ENCODE data around the gene CCR4.
A peak's percentile ranks its signal among the peaks of the same experiment; 100 is the strongest.
"Not testable (repeated sequence)": the region's sequence is repeated elsewhere in the genome, so short reads cannot be mapped to it uniquely, and the experiment has no call there.

Gene CCR4

DNA sequence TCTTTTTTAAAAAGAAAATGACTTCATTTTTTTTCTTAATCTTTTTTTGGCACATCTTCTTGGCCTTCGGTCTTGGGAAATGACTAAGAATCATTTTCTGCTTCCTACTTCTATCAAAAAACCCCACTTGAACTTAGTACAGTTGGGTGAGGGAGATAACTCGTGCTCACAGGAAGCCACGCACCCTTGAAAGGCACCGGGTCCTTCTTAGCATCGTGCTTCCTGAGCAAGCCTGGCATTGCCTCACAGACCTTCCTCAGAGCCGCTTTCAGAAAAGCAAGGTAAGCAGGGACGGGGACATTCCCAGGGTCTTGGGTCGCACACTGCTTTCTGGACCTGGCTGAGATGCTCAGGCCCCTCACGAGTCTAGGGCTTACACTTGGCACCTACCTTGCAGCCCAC, at the start of gene CCR4:
CCR4 (plus strand) TSS at position 235 of the 402 bp plus-strand sequence. CDS start 1,779 bp downstream, outside the sequence.
- DNase-seq (ENCODE audit: low read depth, low spot score), result no peak

DNA sequence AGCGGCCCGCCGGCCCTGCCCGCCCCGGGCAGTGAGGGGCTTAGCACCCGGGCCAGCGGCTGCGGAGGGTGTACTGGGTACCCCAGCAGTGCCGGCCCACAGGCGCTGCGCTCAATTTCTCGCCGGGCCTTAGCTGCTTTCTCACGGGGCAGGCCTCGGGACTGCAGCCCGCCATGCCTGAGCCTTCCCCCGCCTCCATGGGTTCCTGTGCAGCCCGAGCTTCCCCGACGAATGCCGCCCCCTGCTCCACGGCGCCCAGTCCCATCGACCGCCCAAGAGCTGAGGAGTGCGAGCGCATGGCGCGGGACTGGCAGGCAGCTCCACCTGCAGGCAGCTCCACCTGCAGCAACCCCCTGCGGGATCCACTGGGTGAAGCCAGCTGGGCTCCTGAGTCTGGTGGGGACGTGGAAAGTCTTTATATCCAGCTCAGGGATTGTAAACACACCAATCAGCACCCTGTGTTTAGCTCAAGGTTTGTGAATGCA, 48.5 kb upstream of the CCR4 start:
- DNase-seq (ENCODE audit: low read depth, low spot score), result not testable (repeated sequence)

- no peak for DNase-seq (ENCODE audit: low read depth, low spot score)
These were observed 47.5 kb upstream of the CCR4 start for GRCh38 chr3:32903953-32904352.

DNA sequence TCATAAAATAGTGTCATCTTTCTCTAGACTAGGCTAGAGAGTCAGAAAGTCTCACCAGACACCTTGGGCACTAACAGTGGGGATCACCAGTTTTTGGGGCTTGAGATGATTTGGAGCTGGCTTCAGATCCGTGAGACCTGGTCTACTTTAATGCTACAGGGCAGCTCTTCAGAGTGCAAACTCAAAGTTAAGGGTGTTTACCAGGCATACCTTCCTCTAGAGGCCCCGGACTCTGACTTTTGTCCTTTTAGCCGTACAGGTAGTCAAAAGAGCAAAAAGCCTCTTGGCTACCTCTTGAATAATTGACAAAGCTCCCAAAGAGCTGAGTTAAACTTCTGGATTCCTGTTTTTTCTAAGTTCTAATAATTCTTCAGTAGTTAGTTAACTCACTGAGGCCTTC, 41.4 kb upstream of the CCR4 start:
- DNase-seq (ENCODE audit: low read depth, low spot score), result no peak

DNA sequence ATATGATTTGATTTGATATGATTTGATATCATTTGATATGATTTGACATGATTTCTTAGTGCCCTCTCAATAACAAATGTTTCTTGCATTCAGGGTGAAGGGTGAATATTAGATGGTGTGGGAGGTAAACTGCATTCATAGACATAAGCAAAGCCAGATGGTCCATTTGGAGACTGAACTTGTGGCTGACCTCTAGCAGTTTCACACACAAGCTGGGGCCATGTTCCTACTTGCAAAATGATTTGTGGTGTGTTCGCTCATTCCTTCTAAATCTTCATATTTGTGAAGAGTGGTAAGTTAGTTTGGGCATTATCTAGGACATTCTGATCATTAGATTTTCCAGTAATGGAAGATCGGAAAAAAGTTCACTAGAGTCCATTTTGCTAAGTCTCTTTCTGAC, 40.5 kb upstream of the CCR4 start:
- no peak for DNase-seq (ENCODE audit: low read depth, low spot score)

DNA sequence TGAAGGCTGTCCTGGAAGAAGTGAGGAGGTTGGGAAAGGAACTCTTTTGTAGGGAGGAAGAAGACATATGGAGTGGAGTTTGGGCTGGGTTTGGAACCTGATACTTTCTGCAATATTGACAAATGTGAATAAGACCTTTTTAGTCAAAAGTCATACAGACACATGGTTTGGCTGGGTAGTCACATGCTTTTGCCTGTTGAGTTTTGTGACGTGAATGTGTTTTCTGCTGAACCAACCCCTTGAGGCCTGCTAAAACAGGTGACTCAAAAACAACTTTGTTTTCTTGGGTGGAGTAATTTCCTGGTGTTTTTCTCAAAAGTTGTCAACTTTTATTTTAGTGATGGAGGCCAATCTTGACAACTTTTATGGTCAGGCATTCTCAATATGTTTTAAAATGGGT, 39.4 kb upstream of the CCR4 start:
- DNase-seq (ENCODE audit: low read depth, low spot score), result no peak

- DNase-seq (ENCODE audit: low read depth, low spot score), result no peak
These were observed 37.5 kb upstream of the CCR4 start for GRCh38 chr3:32913790-32914446.

- no peak for DNase-seq (ENCODE audit: low read depth, low spot score)
These were observed 31.5 kb upstream of the CCR4 start for GRCh38 chr3:32919920-32920319.

- no peak for DNase-seq (ENCODE audit: low read depth, low spot score)
These were observed 29.4 kb upstream of the CCR4 start for GRCh38 chr3:32922078-32922477.

DNA sequence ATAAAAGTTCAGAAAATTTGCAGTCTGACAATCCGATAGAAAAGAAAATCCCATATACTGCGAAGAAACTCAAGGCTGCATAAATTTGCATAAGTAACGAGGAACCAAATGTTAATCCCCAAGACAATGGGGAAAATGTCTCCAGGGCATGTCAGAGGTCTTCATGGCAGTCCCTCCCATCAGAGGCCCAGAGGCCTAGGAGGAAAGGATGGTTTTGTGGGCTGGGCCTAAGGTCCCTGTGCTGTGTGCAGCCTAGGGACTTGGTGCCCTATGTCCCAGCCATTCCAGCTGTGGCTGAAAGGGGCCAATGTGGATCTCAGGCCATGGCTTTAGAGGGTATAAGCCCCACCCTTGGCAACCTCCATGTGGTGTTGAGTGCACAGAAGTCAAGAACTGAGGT, 21.3 kb upstream of the CCR4 start:
- no peak for DNase-seq (ENCODE audit: low read depth, low spot score)

GRCh38 chr3:32931273-32931672, 20.2 kb upstream of the CCR4 start:
- DNase-seq (ENCODE audit: low read depth, low spot score), result not testable (repeated sequence)

GRCh38 chr3:32934150-32934742, 17.2 kb upstream of the CCR4 start:
- DNase-seq (ENCODE audit: low read depth, low spot score), result no peak

DNA sequence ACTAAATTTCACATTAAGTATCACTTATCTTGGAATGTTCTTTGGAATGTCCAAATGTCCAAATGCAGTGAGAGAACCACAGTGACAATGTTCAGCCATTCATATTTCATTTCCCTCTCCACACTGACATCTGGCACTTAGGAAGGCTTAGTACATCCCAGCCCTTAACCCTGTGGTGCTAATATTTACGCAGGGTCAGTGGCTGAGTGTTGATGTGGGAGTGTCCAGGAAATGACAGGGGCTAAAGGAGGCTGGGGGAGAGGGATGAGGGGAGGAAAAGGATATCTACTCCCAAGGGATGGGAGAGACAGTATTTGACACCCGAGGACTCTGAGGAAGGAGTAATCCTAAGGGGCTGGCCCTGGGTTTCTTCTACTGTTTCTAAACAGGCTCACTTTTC, 14.1 kb upstream of the CCR4 start:
- no peak for DNase-seq (ENCODE audit: low read depth, low spot score)

DNA sequence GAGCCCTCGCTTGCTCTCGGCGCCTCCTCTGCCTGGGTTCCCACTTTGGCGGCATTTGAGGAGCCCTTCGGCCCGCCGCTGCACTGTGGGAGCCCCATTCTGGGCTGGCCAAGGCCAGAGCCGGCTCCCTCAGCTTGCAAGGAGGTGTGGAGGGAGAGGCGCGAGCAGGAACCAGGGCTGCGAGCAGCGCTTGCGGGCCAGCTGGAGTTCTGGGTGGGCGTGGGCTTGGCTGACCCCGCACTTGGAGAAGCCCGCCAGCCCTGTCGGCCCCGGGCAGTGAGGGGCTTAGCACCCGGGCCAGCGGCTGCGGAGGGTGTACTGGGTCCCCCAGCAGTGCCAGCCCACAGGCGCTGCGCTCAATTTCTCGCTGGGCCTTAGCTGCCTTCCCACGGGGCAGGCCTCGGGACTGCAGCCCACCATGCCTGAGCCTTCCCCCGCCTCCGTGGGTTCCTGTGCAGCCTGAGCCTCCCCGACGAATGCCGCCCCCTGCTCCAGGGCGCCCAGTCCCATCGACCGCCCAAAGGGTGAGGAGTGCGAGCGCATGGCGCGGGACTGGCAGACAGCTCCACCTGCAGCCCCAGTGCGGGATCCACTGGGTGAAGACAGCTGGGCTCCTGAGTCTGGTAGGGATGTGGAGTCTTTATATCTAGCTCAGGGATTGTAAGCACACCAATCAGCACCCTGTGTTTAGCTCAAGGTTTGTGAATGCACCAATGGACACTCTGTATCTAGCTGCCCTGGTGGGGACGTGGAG, 11.7 kb upstream of the CCR4 start:
- not testable (repeated sequence) for DNase-seq (ENCODE audit: low read depth, low spot score)

DNA sequence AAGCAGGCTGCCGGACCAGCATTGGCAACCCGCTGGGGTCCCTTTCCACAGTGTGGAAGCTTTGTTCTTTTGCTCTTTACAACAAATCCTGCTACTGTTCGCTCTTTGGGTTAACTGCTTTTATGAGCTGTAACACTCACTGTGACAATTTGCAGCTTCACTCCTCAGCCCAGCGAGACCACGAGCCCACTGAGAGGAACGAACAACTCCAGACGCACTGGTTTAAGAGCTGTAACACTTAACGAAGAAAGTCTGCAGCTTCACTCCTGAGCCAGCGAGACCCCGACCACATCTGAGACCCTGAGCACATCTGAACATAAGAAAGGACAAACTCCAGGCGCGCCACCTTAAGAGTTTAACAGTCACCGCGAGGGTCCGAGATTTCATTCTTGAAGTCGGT, 10.7 kb upstream of the CCR4 start:
- no peak for DNase-seq (ENCODE audit: low read depth, low spot score)

GRCh38 chr3:32945136-32945535, 6.3 kb upstream of the CCR4 start:
- no peak for DNase-seq (ENCODE audit: low read depth, low spot score)

GRCh38 chr3:32945598-32945997, 5.8 kb upstream of the CCR4 start:
- DNase-seq (ENCODE audit: low read depth, low spot score), result not testable (repeated sequence)

DNA sequence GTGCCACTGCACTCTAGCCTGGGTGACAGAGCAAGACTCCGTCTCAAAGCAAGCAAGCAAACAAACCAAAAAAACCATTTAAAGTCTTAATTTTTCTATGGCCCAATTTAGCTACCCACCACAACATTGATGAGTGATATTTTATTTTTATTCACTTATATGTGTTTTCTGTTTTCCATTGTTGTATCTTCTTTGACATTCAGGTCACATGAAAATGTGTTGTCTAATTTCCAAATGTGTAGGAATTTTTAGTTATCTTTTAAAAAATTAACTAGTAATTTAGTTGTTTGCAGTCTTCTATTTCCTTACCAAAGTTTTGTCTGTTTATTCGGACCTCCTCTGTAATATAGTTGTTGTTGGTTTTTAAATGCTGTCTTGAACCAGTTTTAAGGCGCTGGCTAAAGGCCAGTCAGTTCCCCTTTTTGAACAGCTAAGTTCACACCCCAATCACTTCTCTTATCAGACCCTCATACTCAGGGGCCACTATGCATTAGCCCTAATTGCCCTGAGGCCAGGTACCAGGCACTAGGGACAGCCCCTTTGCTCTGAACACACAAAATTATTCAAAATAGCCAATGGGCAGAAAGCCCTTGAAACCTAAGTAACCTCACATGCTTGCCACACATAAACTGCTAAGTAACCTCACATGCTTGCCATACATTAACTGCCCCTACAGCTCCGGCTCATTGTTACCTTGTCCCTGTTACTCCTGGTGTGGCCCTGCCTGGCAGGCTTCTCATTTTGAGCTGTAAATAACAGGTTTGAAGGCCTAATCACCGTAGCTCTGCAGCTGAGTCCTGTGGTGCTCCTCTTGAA, 4.3 kb upstream of the CCR4 start:
- no peak for DNase-seq (ENCODE audit: low read depth, low spot score)

- peak; percentile 83 for DNase-seq (ENCODE audit: low read depth, low spot score)
These were observed 3.6 kb upstream of the CCR4 start for GRCh38 chr3:32947789-32948238.

- DNase-seq (ENCODE audit: low read depth, low spot score), result no peak
These were observed 2.6 kb upstream of the CCR4 start for GRCh38 chr3:32948625-32949445.

DNA sequence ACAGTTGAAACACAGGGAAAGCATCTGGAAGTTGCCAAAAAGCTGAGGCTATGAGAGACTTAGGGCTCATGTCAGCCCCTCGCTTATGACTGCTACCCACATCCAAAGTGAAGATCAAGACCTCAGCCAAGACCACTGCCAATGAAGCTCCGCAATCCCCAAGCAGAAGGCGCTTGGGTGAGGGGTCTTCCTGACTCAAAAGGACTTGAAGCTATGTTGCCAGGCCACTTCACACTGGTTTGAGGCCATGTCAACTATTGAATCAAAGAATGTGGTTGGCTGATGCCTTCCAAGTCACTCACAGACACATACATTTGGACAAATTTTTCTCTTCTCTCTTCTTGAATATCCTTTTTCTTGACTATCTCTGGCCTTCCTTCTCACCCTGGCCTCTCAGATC, 928 bp upstream of the CCR4 start:
- DNase-seq (ENCODE audit: low read depth, low spot score), result no peak
